HG02588 (cell line): Measurements from ENCODE around the gene TUBA1B.
"Not testable (repeated sequence)": the region's sequence is repeated elsewhere in the genome, so short reads cannot be mapped to it uniquely, and the experiment has no call there.

Experiments
- ATAC-seq: cut with Tn5 transposase; IDR thresholded peaks from one replicate; pipeline ENCODE4 v1.9.1; 2021; ENCODE audit warnings: mild to moderate bottlenecking, moderate library complexity; ENCODE audit not compliant: unreplicated experiment

Gene TUBA1B

DNA sequence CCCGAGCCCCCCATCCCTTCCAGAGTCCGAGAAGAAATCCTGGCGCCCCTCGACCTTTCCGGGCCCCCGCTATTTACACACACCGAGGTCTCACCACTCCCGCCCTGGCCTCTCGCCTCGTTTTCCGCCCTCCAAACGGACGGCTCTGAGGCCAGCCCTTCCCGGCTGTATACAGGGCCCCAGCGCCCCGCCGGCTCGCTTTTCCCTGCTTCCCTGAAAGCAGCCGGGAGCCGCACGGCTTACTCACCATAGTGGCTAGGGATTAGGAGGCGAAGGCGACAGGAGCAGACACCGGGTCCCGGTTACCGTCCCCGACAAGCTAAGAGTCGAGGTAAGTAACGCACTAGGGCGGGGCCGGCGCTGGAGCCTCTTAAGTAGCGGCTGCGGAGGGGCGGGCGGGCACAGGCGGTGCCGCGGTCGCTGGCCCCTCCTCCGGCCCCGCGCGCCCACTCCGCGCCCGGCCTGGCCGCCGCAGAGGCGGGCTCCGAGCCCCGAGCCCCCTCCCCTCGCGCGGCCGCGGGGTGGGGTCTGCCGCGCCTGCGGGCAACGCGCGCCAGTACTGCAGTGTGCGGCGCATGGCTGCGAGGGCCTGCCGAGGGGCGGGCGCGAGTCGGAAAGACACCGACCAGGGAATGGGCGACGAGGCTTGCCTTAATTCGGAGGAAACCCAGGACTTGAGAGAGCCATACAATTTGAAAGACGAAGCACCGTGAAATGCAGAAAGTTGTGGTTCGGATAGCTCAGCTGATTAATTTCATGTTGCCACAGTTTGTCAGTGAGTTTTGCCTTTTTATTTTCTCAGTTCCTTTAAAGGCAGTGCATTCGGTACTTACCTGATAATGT, at the start of gene TUBA1B:
Gene TUBA1B (minus strand): TSS at position 345 of the 843 bp plus-strand sequence. CDS start 95 bp downstream, at position 250.
- peak; percentile 57 for ATAC-seq

DNA sequence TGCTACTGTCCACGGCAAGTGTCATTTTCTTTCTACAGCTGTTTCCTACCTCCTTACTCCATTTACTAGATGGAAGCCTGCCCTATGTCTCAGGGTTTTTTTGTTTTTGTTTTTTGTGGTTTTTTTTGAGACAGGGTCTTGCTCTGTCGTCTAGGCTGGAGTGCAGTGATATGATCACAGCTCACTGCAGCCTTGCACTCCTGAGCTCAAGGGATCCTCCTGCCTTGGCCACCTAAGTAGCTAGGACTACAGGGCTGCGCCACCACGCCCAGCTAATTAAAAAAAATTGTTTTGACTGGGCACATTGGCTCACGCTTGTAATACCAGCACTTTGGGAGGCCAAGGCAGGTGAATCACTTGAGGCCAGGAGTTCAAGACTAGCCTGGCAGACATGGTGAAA, 43.0 kb upstream of the TUBA1B start:
- no peak for ATAC-seq

DNA sequence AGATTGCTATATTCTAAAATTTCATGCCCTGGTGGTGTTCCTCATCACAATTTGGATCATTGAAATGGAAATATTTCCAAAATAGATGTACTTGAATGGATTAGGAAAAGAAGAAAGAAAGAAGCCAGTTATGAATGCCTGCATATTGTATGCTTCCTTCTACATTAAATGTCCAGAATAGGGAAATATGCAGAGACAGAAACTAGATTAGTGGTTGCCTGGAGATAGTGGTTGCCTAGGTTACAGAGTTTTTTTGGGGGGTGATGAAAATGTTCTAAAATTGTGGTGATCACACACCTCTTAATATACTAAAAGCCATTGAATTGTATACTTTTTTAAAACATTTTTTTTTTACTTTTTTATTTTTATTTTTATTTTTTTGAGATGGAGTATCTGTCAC, 39.7 kb upstream of the TUBA1B start:
- no peak for ATAC-seq

DNA sequence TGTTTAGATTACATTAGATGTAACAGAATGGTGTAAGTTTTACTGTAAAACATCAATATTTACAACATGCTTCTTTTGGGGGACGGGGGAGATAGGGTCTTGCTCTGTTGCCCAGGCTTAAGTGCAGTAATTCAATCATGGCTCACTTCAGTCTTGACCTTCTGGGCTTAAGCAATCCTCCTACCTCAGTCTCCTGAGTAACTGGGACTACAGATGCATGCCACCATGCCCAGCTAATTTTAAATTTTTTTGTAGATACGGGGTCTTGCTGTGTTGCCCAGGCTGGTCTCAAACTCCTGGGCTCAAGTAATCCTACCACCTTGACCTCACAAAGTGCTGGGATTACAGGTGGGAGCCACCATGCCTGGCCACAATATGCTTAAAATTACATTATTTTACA, 33.9 kb upstream of the TUBA1B start:
- ATAC-seq: no peak

DNA sequence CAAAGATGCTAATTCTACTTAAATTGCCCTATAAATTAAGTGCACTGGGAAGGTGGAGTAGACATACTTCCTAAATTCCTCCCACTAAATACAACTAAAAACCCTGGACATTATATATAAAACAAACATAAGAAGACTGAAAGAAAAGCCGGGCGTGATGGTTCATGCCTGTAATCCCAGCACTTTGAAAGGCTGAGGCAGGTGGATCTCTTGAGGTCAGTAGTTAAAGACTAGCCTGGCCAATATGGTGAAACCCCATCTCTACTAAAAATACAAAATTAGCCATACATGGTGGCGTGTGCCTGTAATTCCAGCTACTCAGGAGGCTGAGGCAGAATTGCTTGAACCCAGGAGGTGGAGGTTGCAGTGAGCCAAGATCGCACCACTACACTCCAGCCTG, 30.7 kb upstream of the TUBA1B start:
- ATAC-seq: not testable (repeated sequence)

DNA sequence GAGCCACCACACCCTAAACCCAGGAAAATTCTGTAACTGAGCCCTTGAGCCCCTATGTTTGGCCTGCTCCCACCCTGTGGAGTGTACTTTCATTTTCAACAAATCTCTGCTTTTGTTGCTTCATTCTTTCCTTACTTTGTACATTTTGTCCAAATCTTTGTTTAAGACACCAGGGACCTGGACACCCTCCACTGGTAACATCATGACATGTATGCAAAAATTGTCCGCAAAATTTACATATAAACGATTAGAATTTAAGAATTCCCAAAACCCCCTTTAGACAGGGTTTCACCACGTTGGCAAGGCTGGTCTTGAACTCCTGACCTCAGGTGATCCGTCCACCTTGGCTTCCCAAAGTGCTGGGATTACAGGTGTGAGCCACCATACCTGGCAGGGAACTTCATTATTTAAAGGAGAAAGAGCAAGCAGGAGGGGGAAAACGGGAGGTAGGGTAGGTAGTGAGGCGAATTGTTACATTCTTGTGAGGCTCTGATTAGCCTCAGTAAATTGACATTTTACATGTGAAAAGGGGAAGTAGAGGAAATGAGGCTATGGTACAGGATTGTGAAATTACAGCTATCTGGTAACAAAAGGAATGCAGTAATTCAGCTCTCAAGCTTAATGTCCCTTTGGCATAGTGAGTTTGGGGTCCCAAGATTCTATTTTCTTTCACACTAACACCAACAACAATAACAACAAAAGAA, 30.0 kb upstream of the TUBA1B start:
- no peak for ATAC-seq

DNA sequence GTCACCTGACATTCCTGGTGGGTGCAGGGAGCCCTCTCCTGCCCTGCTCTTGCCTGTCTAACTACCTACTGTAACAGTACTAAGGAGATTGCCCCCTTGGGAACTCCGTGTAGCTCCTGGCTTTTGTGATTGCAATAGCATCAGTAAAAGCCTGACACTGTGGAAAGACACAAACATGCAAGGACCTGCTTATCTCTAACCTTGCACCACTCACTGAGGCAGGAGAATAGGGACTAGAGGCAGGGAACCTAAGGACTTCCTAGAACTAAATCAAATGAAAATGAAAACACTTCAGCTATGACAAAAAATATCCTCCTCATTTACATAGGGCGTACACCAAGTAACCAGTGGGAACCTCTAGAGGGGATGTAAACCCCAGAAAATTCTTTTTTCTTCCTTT, 29.2 kb upstream of the TUBA1B start:
- ATAC-seq: no peak

DNA sequence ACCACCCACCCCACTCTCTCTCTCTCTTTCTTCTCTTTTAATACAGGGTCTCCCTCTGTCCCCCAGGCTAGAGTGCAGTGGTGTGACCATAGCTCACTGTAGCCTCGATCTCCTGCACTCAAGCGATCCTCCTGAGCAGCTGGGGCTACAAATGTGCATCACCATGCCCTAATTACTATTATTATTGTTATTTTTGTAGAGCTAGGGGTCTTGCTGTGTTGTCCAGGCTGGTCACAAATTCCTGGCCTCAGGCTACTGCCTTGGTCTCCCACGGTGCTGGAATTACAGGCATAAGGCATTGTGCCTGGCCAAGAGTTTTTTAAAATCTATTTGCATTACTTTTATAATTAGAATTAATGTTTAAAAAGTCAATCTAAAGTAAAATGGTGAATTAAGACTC, 23.0 kb upstream of the TUBA1B start:
- no peak for ATAC-seq

DNA sequence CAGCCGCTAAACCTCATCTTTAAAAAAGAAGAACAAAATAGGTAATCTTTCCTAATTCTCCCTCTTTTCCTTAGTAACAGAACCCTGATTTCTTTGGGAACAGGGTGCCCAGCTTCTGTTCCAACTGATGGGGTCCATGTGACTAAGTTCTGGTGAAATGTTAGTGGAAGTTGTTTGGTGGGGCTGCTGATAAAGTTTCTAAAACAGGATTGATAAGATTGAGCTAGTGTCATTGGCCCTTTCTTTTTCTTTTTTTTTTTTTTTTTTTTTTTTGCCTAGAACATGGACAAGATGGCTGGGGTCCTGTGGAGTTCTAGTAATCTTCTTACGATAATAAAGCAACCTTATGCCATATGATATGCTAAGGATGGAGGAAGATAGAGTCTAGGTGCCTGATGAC, 16.2 kb upstream of the TUBA1B start:
- ATAC-seq: no peak

DNA sequence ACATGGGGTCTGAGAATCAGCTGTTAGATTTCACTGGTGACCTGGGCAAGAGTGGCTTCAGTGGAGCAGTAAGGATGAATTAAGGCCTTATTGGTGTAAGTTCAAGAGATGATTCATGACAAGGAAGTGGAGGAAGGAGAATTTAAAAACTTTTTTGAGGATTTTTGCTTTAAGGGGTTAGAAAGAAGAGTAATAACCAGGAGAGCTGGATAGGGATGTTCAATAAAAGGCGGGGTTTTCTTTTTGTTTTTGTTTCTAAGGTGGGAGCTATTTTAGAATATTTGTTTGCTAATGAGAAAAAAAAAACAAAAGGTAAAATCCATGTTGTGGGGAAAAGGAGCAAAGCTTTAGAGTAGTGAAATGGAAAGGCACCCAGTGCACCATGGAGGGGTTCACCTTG, 15.2 kb upstream of the TUBA1B start:
- ATAC-seq: no peak

DNA sequence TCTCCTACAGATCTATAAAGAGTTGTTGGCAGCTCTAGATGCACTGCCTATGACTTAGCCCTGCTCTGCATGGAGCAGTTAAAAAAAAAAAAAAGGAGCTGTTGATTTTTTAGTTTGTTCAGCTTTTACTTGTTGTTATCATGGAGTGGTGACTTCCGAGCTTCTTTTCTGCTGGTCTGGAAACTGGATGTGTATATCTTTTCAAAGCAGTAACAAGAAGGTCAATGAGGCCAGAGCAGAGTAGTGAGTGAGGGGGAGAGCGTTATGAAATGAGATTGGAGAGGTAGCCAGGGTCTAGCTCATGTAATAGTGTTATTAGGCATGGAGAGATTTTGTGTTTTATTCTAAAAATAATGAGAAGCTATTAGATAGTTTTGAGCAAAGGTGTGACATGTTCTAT, 13.2 kb upstream of the TUBA1B start:
- no peak for ATAC-seq

DNA sequence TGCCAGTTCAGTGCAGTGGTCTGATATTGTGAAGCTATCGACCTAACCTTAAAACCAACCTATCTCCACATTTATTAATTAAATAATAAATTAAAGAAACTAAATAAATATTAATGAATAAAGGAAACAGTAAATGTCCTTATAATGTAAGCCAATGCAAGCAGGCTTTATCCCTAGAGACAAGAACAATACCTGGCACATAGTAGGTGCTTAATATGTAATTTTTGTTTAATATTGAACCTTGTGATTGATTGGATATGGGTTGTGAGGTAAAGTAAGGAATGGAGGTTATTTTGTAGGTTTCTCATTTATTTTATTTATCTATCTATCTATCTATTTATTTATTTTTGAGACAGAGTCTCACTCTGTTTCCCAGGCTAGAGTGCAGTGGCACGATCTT, 7.8 kb upstream of the TUBA1B start:
- ATAC-seq: no peak

DNA sequence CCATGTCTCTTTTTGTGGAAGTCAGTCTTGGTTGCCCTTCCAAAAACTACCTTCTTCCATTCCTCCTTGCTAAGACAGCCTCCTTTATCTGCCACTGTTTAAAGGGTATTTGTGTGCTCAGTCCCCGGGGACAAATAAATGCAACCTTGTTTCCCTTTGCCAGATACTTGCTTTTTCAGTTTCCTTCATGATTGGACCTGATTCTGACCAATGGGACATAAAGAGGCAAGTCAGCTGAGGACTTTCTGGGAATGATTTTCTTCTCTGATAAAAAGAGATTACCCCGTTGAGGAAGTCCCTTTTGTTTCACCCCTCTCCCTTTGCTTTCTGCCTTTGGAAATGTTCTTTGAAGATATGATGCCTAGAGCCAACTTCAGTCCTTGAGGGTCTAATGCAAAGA, 7.4 kb upstream of the TUBA1B start:
- no peak for ATAC-seq

DNA sequence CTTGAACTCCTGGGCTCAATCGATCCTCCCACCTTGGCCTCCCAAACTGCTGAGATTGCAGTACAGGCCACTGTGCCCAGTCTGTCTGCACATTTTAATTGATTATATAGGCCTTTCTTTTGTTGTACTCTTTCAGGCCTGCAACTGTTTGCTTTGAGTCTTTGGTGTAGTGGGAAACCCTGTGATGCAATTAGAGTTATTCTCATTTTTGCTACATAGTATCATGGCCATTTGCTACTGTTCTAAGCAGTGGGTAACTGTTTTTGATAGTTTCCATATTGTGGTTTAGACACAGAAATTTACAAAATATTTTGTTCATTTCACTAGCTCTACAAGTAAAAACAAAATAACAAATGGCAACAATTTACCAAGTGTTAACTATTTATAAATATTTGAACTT, 6.3 kb upstream of the TUBA1B start:
- no peak for ATAC-seq

DNA sequence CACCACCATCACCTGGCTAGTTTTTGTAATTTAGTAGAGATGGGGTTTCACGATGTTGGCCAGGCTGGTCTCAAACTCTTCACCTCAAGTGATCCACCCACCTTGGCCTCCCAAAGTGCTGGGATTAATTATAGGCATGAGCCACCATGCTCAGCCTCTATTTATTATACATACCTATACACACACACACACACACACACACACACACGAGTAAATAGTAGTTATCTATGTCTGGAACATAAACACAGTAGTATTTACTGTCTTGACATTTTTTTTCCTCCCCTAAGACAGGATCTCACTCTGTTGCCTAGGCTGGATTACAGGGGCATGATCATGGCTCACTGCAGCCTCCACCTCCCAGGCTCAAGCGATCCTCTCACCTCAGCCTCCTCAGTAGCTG, 5.8 kb upstream of the TUBA1B start:
- not testable (repeated sequence) for ATAC-seq

DNA sequence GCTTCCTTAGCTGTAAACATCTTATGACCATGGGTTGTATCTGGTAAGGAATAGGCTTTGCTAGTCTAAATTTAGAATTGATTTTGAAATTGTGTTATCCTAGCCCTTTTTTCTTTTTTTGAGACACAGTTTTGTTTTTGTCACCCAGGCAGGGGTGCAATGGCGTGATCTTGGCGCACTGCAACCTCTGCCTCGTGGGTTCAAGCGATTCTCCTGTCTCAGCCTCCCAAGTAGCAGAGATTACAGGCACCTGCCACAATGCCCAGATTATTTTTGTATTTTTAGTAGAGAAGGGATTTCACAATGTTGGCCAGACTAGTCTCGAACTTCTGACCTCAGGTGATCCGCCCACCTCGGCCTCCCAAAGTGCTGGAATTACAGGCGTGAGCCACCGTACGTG, 2.4 kb upstream of the TUBA1B start:
- no peak for ATAC-seq

DNA sequence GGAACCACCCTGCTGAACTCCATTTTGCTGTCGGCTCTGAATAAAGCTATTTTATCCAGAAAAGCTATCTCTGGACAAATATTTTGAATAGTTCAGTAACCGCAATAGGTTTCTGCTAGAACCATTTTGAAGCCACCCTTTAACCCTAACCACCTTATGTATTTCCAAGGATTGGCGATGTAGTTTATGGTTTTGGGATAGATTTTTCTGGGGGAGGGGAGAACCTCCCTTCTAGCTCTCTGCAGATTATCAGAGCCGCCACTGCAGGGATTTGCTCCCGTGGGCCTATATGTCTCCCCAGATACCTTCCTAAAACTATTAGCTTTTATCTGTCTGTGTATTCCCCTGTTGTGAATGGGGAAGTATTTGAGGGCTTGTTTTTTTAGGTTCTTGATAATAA, 1.8 kb upstream of the TUBA1B start:
- no peak for ATAC-seq

DNA sequence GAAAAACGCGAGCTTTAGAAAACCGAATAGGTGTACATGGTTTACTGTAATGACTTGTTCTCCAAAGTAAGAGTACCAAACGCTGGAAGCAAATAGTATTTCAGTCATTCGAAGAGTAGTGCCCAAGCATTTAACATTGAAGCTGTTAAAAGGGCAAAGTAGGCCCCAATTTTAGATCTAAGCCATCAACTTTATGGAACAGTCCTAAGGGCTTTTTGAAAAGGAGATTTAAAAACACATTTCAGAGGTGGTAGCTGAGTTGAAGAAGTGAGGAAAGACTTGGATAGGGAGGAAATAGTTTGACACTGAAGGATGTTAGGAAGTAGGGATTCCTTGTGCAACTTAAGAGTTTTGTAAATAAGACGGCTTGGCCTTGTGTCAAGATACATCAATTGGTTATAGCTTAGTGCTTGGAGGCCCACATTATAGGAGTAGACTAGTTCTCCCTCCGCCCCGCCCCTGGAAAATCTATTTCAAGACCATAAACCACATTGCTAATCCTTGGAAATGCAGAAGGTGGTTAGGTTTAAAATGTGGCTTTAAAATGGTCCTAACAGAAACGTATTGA, 783 bp upstream of the TUBA1B start:
- no peak for ATAC-seq

DNA sequence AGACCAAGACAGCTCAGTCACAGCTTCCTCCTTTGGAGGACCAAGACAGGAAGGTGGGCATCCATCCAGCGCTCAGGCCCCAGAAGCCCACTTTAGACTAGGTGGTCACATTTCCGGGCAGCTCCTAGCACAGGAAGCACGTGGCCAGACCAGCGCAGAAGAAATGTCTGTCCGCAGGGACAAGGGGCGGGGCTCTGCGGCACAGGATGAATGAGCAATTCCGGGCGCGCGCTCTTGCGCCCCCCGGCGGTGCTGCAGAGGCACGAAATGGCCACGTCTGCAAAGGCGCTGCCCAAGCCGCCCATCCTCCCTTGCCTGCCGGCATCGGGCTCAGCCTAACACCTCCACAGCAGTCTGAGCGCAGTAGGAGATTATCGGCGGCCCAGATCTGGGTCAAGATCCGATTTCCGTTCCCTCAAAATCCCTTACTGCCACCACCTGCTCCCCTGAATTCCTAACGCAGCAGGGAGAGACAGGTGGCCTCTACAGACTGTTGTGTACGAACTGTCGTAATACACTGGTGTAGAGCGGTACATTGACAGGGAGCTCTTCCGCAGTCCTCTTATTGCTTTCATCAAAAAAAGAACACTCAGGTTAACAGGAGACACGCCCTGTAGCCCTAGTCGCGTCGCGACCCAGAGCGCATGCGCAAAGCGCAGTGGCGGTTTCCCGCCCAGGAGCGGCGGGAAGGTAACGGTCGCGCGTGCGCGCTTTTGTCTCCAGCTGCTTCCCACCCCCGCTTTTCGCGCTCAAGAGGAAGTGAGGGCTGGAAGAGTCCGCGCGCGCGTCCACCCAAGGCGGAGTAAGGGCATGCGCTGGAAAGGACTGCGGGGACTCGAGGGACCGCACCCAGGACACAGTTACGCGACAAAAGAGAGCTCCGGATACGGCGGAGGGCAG, 794 bp downstream of the TUBA1B start:
- ATAC-seq: peak; percentile 52

DNA sequence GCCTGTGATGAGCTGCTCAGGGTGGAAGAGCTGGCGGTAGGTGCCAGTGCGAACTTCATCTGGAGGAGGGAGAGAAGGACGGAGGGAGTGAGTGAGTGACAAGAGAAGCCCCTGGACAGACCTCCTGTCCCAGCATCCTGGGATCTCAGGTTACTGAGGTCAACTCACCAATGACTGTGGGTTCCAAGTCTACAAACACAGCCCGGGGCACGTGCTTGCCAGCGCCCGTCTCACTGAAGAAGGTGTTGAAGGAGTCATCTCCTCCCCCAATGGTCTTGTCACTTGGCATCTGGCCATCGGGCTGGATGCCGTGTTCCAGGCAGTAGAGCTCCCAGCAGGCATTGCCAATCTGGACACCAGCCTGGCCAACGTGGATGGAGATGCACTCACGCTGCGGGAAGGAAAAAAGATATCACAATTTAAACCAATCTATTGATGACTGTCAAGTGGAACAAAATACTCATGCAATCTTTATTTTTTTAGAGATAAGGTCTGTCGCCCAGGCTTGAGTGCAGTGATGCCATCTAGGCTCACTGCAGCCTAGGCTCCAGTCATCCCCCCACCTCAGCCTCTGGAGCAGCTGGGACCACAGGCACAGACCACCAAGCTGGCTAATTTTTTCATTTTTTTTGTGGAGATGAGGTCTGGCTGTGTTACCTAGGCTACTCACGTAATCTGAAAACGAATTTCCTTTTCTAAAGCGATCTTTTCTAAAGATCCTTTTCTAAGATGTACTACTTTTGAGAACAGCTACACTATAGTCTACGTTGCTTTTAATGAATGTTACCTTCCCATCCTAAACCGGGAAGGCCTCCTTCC, 1.7 kb downstream of the TUBA1B start:
- ATAC-seq: no peak
